ENCODE measurements around the gene DGLUCY.

Gene DGLUCY

GRCh38 chr14:91103116-91103515, 10.8 kb upstream of the DGLUCY start:
- TF ChIP-seq, protein P1, sequence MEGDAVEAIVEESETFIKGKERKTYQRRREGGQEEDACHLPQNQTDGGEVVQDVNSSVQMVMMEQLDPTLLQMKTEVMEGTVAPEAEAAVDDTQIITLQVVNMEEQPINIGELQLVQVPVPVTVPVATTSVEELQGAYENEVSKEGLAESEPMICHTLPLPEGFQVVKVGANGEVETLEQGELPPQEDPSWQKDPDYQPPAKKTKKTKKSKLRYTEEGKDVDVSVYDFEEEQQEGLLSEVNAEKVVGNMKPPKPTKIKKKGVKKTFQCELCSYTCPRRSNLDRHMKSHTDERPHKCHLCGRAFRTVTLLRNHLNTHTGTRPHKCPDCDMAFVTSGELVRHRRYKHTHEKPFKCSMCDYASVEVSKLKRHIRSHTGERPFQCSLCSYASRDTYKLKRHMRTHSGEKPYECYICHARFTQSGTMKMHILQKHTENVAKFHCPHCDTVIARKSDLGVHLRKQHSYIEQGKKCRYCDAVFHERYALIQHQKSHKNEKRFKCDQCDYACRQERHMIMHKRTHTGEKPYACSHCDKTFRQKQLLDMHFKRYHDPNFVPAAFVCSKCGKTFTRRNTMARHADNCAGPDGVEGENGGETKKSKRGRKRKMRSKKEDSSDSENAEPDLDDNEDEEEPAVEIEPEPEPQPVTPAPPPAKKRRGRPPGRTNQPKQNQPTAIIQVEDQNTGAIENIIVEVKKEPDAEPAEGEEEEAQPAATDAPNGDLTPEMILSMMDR (IDR thresholded peaks at IDR 0.05), result no peak
- no peak overlapping the region for H3K4me3 ChIP-seq
- no peak overlapping the region for H3K27ac ChIP-seq
- no peak for DNase-seq (ENCODE audit: low spot score)

DNA sequence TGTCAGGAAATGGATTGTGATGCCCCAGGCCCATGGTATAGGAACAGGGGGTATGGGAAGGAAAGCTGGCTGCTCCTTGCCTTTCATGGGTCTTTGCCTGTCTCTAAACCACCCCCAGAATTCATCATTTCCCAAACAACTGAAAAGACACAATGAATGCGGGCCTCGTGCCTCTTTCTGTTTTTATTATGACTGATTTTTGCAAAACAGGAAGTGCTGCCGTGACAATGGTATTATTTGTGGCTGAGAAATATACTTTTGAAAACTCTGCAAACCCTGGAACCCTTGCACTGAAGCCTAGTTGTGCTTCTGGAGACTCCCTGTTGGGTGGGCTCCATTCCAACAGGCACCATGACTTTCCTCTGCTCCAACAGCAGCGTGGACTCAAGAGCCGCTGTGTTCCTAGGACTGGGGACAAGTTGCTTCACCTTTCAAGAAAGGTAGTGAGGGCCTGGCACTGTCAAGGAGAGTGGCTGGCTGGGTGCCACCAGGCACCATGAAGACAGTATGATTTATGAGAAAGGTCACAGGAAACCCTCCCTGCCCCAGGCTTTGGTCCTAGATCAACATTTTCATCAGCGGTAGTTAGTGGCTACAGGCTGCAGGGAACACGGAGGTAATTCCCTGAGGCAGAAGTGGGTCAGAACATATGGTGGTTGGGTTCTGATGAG, 4.8 kb upstream of the DGLUCY start:
- no peak for DNase-seq (ENCODE audit: low spot score)
- TF ChIP-seq, protein P1 (IDR thresholded peaks at IDR 0.05), result no peak
- peak overlapping the region in 1 of 2 donors; percentile 25 for H3K27ac ChIP-seq
- no peak overlapping the region for H3K4me3 ChIP-seq

GRCh38 chr14:91111443-91111842, 2.4 kb upstream of the DGLUCY start:
- Histone ChIP-seq H3K4me3 (no peak overlapping the region), H3K27ac (no peak overlapping the region)
- TF ChIP-seq, protein P1 (IDR thresholded peaks at IDR 0.05), result no peak
- no peak for DNase-seq (ENCODE audit: low spot score)

DNA sequence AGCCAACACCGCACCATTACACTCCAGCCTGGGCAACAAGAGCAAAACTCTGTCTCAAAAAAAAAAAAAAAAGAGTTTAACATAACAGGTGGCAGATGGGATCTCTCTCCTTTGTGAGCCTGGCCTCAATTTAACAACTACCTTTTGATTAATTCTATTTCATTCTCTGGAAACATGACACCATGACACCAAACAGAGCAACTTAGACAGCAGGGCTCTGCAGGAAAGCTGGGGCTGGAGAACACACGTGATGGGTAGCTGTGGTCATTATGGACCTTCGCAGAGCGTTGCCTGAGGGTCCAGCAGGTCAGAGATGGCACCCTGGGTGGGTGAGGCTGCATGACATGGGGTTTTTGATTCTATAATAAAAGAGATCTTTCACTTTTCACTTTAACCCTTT, 1.7 kb upstream of the DGLUCY start:
- DNase-seq (ENCODE audit: low spot score), result no peak
- TF ChIP-seq, protein P1 (IDR thresholded peaks at IDR 0.05), result no peak
- Histone ChIP-seq H3K4me3 (no peak overlapping the region), H3K27ac (no peak overlapping the region)

- TF ChIP-seq, protein P1 (IDR thresholded peaks at IDR 0.05), result no peak
- peak overlapping the region; percentile 82 to 85 for H3K27ac ChIP-seq
- peak overlapping the region; percentile 82 for H3K4me3 ChIP-seq
- DNase-seq (ENCODE audit: low spot score), result peak; percentile 84
These were observed 499 bp downstream of the DGLUCY start for GRCh38 chr14:91114079-91115065.

GRCh38 chr14:91115986-91116770, 2.3 kb downstream of the DGLUCY start:
- no peak overlapping the region for H3K27ac ChIP-seq
- TF ChIP-seq, protein P1 (IDR thresholded peaks at IDR 0.05), result no peak
- no peak overlapping the region for H3K4me3 ChIP-seq
- DNase-seq (ENCODE audit: low spot score), result no peak

All from coronary artery (tissue), 2 donors.